HG02588 (cell line): Measurements from ENCODE around the gene KAT6B.

Experiments used
- ATAC-seq: cut with Tn5 transposase; IDR thresholded peaks from one replicate; pipeline ENCODE4 v1.9.1; 2021; ENCODE audit warnings: mild to moderate bottlenecking, moderate library complexity; ENCODE audit not compliant: unreplicated experiment

Gene KAT6B

GRCh38 chr10:75057680-75058079 lies 231.3 kb downstream of the KAT6B start:
- ATAC-seq = no peak

- ATAC-seq = no peak
These were observed 231.8 kb downstream of the KAT6B start for GRCh38 chr10:75058161-75058560.

GRCh38 chr10:75061709-75062505 lies 235.5 kb downstream of the KAT6B start:
- no peak for ATAC-seq

GRCh38 chr10:75062506-75063299 lies 236.3 kb downstream of the KAT6B start:
- ATAC-seq = no peak

- no peak for ATAC-seq
These were observed 237.2 kb downstream of the KAT6B start for GRCh38 chr10:75063461-75064230.

GRCh38 chr10:75065076-75065475 lies 238.7 kb downstream of the KAT6B start:
- no peak for ATAC-seq

GRCh38 chr10:75066271-75066670 lies 239.9 kb downstream of the KAT6B start:
- no peak for ATAC-seq

- ATAC-seq = no peak
These were observed 240.9 kb downstream of the KAT6B start for GRCh38 chr10:75067272-75067671.

GRCh38 chr10:75068523-75068922 lies 242.1 kb downstream of the KAT6B start:
- no peak for ATAC-seq

GRCh38 chr10:75070476-75070875 lies 244.1 kb downstream of the KAT6B start:
- ATAC-seq = no peak

GRCh38 chr10:75070961-75071428 lies 244.6 kb downstream of the KAT6B start:
- ATAC-seq = no peak

GRCh38 chr10:75071756-75072155 lies 245.4 kb downstream of the KAT6B start:
- no peak for ATAC-seq

GRCh38 chr10:75072727-75073126 lies 246.3 kb downstream of the KAT6B start:
- ATAC-seq = no peak

- no peak for ATAC-seq
These were observed 247.0 kb downstream of the KAT6B start for GRCh38 chr10:75073442-75073841.

GRCh38 chr10:75074711-75075445 lies 248.5 kb downstream of the KAT6B start:
- no peak for ATAC-seq

GRCh38 chr10:75076348-75076747 lies 249.9 kb downstream of the KAT6B start:
- no peak for ATAC-seq

GRCh38 chr10:75079436-75080083 lies 253.2 kb downstream of the KAT6B start:
- ATAC-seq = no peak

- no peak for ATAC-seq
These were observed 254.2 kb downstream of the KAT6B start for GRCh38 chr10:75080554-75080953.

GRCh38 chr10:75081379-75081778 lies 255.0 kb downstream of the KAT6B start:
- no peak for ATAC-seq
